AG08395 (cell line): ENCODE data around the gene RASL11A.
"Not testable (repeated sequence)": the region's sequence is repeated elsewhere in the genome, so short reads cannot be mapped to it uniquely, and the experiment has no call there.

Source experiments
- DNase-seq: peaks from one replicate; pipeline ENCODE4 v3.0.0; 2012; ENCODE audit warnings: mixed read lengths, low spot score

Gene RASL11A

GRCh38 chr13:27300941-27301586 lies 30.4 kb downstream of the RASL11A start:
- DNase-seq, result no peak

DNA sequence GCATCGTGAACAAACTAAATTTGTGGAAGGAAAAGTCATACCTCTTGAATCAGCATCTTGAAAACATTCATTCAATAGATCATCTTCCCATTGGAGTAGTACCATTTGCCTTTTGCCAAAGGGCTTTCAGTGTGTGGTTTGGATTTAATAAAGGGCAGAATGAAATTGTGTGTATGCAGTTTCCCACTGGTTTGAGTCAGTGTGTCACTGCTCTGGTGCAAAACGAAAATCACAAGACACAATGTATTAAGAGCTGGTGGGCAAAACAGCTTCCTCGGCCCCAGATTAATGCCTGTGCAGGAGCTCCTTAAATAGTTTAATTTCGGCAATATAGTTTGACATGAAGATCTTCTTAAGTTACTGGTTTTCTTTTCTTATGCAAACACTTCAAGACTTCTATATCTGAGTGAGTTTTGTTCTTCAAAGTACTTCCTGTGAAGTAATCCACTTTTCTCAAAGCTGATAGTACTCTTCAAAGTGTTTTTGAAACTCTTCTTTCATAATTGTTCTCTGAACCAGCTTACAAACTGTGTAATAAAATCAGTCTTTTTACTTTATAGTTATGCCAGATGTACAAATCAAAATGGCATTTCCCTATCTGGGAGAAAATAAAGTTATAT lies 32.1 kb downstream of the RASL11A start:
- no peak for DNase-seq

DNA sequence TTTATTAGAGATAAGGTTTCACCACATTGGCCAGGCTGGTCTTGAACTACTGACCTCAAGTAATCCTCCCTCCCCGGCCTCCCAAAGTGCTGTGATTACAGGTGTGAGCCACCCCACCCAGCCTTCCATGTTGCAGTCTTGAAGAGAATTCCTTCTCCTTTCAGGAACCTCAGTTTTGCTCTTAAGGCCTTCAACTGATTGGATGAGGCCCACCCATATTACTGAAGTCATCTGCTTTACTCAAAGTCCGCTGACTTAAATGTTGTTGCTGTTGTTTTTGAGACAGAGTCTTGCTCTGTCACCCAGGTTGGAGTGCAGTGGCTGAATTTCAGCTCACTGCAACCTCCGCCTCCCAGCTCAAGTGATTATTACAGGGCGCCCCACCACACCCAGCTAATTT lies 33.5 kb downstream of the RASL11A start:
- no peak for DNase-seq

- no peak for DNase-seq
Observed at GRCh38 chr13:27304611-27305010, 34.0 kb downstream of the RASL11A start.

DNA sequence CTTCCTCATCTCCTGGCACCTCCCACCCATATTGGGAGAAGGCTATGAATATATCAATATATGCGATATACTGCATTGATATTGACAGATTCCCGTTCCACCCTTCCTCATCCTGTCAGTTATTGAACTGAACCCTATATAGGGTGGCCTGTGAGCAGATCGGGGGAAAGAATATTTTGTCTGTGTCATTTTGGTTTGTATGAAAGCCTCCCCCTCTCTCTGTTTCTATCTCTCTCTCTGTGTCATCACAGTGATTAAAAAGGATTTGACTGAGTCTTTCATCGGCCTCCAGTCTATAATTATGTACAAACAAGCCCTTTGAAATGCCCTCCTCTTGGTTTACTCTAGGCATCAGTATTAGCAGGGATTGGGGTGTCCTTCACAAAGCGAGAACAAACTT lies 35.7 kb downstream of the RASL11A start:
- no peak for DNase-seq

DNA sequence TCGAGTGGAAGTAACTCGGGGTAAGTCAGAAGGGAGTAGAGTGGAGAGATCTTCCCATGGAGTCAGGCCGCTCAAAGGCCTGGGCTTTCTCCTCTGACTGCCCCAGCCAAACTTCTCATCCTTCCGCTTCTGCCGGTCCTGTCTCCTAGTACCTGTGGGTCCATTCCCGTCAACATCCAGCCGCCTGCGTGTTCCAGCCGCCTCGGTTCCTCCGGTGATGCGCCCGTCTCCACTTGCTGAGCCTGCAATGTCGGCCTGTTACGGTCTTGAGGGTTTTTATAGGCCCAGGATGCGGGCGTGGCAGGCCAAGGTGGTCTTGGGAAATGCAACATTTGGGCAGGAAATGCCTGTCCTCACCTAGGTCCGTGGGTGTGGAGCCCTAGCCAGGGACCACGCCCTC lies 38.3 kb downstream of the RASL11A start:
- no peak for DNase-seq

DNA sequence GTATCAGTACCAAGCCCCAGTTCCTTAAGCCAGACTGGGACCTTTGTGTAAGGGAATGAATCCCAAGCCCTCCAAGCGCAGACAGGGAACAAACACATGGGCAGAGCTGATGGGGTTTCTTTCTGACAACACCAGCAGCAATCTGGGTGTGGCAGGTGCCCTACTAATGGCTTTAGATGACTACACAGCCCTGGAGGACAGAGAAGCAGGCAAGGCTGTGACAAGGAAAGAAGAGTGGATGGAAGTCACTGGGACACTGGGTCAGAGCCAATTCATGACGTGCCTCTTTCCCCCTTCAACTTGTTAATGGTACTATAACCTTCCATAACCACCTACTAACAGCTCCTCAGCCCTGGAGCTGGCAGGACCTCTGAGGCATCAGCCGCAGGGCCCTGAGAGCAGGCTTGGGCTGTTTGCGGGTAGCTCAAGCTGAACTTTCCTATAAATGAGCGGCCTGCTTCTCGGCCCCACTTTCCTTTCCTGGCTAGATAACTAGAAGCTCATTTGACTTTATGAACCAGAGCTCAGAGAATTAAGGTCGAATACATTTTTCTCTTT lies 38.9 kb downstream of the RASL11A start:
- no peak for DNase-seq

GRCh38 chr13:27309967-27310598 lies 39.5 kb downstream of the RASL11A start:
- no peak for DNase-seq

GRCh38 chr13:27310946-27311345 lies 40.3 kb downstream of the RASL11A start:
- no peak for DNase-seq

DNA sequence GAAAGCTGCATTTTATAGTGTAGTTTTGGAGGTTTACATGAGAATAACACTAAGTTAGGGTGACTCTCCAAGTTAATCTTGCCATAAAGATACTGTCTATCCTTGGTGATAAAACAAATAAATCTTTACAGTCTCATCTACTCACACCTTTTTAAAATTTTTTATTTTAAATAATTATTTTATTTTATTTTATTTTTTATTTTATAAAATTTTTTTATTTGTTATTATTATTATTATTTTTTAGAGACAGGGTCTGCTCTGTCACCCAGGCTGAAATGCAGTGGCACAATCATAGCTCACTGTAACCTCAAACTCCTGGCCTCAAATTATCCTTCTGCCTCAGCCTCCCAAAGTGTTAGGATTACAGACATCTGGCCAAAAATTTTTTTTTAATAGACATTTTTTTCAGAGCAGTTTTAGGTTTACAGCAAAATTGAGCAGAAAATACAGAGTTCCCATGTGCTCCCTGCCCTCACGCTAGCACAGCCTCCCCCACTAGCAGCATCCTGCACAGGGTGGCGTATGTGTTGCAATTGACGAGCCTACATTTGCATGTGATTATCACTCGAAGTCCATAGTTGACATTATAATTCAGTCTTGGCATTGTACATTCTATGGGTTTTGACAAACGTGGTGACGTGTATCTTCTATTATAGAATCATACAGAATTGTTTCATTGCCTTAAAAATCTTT lies 41.0 kb downstream of the RASL11A start:
- DNase-seq, result no peak

DNA sequence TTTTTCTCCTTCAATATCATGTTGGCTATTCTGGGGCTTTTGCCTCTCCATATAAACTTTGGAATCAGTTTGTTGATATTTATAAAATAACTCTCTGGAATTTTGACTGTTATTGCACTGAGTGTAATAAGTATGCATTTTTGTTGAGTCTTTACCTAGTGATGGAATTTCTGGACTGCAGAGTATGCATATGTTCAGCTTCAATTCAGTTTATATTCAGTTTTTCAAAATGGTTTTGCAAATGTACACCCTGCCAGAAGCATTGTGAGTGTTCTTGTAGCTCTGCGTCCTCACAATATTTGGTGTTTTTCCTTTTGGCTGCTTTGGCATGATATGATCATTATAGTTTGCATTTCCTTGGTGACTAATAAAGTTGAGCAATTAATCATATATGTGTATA lies 43.1 kb downstream of the RASL11A start:
- DNase-seq, result no peak

DNA sequence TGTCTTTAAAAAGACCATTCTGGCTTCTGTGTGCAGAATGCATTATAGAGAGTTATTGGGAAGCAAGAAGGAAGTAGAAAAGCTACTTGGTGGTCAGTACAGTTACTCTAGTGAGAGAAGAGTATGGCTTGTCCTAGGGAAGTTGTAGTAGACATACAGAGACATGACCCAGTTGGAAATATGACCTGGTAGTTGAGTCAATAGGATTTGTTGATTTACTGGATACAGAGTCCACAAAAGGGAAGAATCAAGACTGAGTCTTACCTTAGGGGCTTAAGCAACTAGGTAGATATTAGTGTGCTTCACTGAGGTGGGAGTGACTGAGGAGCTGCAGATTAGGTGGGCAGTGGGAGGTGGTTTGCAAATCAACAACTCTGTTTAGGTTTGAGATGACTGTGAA lies 48.8 kb downstream of the RASL11A start:
- DNase-seq, result no peak

- no peak for DNase-seq
Observed at GRCh38 chr13:27321468-27322431, 51.1 kb downstream of the RASL11A start.

DNA sequence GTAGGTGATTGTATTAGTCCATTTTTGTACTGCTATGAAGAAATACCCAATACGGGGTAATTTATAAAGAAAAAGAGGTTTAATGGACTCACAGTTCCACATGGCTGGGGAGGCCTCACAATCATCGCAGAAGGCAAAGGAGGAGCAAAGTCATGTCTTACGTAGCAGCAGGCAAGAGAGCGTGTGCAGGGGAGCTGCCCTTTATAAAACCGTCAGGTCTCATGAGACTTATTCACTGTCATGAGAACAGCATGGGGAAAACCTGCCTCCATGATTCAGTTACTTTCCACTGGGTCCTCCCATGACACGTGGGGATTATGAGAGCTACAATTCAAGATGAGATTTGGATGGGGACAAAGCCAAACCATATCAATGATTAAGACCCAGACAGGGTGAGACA lies 51.8 kb downstream of the RASL11A start:
- not testable (repeated sequence) for DNase-seq
